Measurements from ENCODE around the gene CIDEC. TPM values are rescaled to one million over a fixed set of nuclear protein-coding genes. Genes with fewer than 3 reads are reported as not detected.
"Not testable (repeated sequence)": the region's sequence is repeated elsewhere in the genome, so short reads cannot be mapped to it uniquely, and the experiment has no call there.

Gene CIDEC
- total RNA-seq, 1 donor from 2014 or later: 51.3 TPM

DNA sequence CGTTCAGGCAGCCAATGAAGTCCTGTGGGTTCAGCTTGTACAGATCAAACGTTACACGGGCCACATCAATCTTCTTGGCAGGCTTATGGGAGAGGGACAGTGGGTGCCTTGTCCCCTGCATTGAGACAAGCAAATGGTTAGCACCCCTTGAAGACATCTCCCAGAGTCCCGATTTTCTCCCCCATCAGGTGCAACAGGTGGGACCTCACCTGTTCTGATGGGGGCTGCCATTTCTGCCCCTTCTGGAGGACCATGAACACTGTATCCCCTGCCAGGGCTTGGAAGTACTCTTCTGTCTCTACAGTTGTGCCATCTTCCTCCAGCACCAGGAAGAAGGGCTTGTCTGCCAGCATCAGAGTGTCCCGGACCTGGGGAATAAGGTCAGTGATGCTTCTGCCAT is 10.1 kb downstream of the CIDEC start:
- H3K4me1 ChIP-seq: peaks cover 14% of the 10 kb centered on the region
- no peaks in the 10 kb centered on the region for H3K27me3 ChIP-seq
- intact Hi-C loops (cut with DNase I): no loop called here
- TF ChIP-seq POLR2AphosphoS5 (IDR thresholded peaks at IDR 0.05; ENCODE audit: insufficient read depth in 1 of 2, low read depth in 1 of 2) (no peak), POLR2A (IDR thresholded peaks at IDR 0.05) (no peak)
- TF ChIP-seq, protein P1, sequence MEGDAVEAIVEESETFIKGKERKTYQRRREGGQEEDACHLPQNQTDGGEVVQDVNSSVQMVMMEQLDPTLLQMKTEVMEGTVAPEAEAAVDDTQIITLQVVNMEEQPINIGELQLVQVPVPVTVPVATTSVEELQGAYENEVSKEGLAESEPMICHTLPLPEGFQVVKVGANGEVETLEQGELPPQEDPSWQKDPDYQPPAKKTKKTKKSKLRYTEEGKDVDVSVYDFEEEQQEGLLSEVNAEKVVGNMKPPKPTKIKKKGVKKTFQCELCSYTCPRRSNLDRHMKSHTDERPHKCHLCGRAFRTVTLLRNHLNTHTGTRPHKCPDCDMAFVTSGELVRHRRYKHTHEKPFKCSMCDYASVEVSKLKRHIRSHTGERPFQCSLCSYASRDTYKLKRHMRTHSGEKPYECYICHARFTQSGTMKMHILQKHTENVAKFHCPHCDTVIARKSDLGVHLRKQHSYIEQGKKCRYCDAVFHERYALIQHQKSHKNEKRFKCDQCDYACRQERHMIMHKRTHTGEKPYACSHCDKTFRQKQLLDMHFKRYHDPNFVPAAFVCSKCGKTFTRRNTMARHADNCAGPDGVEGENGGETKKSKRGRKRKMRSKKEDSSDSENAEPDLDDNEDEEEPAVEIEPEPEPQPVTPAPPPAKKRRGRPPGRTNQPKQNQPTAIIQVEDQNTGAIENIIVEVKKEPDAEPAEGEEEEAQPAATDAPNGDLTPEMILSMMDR (IDR thresholded peaks at IDR 0.05): no peak
- no peak for DNase-seq (ENCODE audit: extremely low spot score in 2 of 2)
- H3K4me3 ChIP-seq: no peak overlapping the region
- H3K36me3 ChIP-seq: no peaks in the 10 kb centered on the region
- H3K27ac ChIP-seq: no peak overlapping the region
- no peaks in the 10 kb centered on the region for H3K9me3 ChIP-seq

GRCh38 chr3:9867106-9867505 is 12.9 kb downstream of the CIDEC start:
- intact Hi-C loops (cut with DNase I): no loop called here
- peak overlapping the region; percentile 54 for H3K27ac ChIP-seq
- no peaks in the 10 kb centered on the region for H3K27me3 ChIP-seq
- no peak for DNase-seq (ENCODE audit: extremely low spot score in 2 of 2)
- H3K4me3 ChIP-seq: no peak overlapping the region
- TF ChIP-seq POLR2A (IDR thresholded peaks at IDR 0.05) (no peak), POLR2AphosphoS5 (IDR thresholded peaks at IDR 0.05; ENCODE audit: insufficient read depth in 1 of 2, low read depth in 1 of 2) (no peak)
- TF ChIP-seq, protein P1 (IDR thresholded peaks at IDR 0.05): no peak
- no peaks in the 10 kb centered on the region for H3K9me3 ChIP-seq
- H3K36me3 ChIP-seq: no peaks in the 10 kb centered on the region
- H3K4me1 ChIP-seq: peaks cover 33% of the 10 kb centered on the region

DNA sequence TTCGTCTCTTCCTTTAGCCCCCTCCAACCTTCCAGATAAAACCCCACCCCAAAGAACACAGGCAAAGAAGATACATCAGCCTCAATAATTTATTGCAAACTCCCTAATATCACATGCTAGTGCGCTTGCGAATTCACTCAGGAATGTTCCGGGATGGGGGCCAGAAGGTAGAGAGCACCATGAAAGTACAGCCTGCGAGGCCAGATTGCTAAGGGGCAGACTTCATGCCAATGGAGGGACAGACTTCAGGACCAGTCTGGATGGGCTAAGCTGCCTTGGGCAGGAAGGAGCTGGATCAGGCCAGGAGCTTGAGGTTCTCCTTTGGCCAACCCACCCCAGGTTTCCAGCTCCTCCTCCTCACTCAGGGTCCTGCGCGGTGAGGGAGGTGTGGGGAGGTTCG is 13.4 kb downstream of the CIDEC start:
- TF ChIP-seq, protein P1 (IDR thresholded peaks at IDR 0.05): no peak
- peak in 1 of 2 donors; percentile 21 for TF ChIP-seq POLR2AphosphoS5 (IDR thresholded peaks at IDR 0.05; ENCODE audit: insufficient read depth in 1 of 2, low read depth in 1 of 2)
- DNase-seq (ENCODE audit: extremely low spot score in 2 of 2): no peak
- Histone ChIP-seq H3K9me3 (no peaks in the 10 kb centered on the region), H3K4me1 (peaks cover 34% of the 10 kb centered on the region), H3K4me3 (no peak overlapping the region), H3K36me3 (no peaks in the 10 kb centered on the region), H3K27me3 (no peaks in the 10 kb centered on the region), H3K27ac (peak overlapping the region; percentile 90)
- intact Hi-C loops (cut with DNase I): no loop called here

- H3K4me3 ChIP-seq; H3K36me3 ChIP-seq; H3K9me3 ChIP-seq; intact Hi-C loops (cut with DNase I); DNase-seq (ENCODE audit: extremely low spot score in 2 of 2); H3K27me3 ChIP-seq: not testable (repeated sequence)
- Histone ChIP-seq H3K4me1 (peaks cover 34% of the 10 kb centered on the region), H3K27ac (peak overlapping the region; percentile 90)
Measured at GRCh38 chr3:9865125-9865637, 14.9 kb downstream of the CIDEC start.

DNA sequence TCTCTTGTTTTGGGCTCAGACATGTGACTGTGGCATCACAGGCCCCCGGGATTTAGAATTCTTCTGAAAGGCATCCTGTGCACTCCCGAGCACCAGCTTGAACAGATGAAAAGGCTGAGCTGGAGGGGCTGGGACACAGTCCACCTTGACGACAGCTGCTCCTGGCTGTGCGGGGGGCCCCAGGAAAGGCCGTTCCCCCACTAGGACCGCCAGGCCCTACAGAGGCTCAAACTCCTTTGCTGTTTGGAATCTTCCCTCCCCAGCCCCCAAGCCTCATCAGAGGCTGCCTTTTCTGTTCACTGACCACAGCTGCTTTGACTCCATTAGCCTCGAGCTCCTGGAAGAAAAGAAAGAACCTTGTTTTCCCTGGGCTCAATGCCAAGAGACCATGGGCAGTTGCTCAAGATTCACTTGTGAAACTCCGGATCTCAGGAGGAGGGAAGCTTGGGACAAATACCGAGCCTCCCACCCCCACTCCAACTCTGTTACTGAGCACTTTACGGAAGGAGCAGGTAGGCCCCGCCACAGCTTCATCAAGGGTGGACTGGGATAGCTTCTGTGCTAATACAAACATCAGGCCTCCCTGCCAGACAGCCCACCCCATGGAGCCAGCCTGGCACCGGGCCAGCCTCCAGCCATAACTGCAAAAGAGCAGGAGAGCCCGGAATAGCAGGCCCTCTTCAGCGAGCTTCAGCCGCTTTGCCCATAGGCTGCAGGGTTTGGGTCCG is 15.7 kb downstream of the CIDEC start:
- H3K4me3 ChIP-seq: no peak overlapping the region
- H3K4me1 ChIP-seq: peaks cover 34% of the 10 kb centered on the region
- H3K9me3 ChIP-seq: no peaks in the 10 kb centered on the region
- H3K36me3 ChIP-seq: no peaks in the 10 kb centered on the region
- intact Hi-C loops (cut with DNase I): loop anchor here (5.0 kb wide), 1 partner anchor 53 kb away; the partner anchor contains the start of gene IL17RC
- peak overlapping the region; percentile 90 for H3K27ac ChIP-seq
- H3K27me3 ChIP-seq: no peaks in the 10 kb centered on the region
- peak in 1 of 2 donors; percentile 93 for DNase-seq (ENCODE audit: extremely low spot score in 2 of 2)
- TF ChIP-seq POLR2AphosphoS5 (IDR thresholded peaks at IDR 0.05; ENCODE audit: insufficient read depth in 1 of 2, low read depth in 1 of 2) (peak in 1 of 2 donors; percentile 58), POLR2A (IDR thresholded peaks at IDR 0.05) (no peak)
- TF ChIP-seq, protein P1 (IDR thresholded peaks at IDR 0.05): no peak
